H1 (cell line): ENCODE data around the gene ARL14. TPM values are rescaled to one million over a fixed set of nuclear protein-coding genes. Genes with fewer than 3 reads are reported as not detected.

Experiments
- BRCA1 ChIP-seq: IDR thresholded peaks from 2 replicates; pipeline ENCODE4 v1.6.1; 2012; ENCODE audit warnings: low read depth, low read length, improper control_type of control experiment
- CBX5 ChIP-seq: fragments of 300-800, 300-1000 bp; sonication (generic); IDR thresholded peaks from 2 replicates; pipeline ENCODE4 v1.7.1; 2016; ENCODE audit warnings: antibody characterized with exemption, low read length, low read depth
- CHD2 ChIP-seq: IDR thresholded peaks from 2 replicates; pipeline ENCODE4 v1.6.1; 2012; ENCODE audit warnings: low read length, improper control_type of control experiment
- CHD7 ChIP-seq: fragments of 300-600 bp; sonication (generic); IDR thresholded peaks from 2 replicates; pipeline ENCODE4 v1.7.1; 2012; ENCODE audit warnings: low read length, moderate library complexity, mild to moderate bottlenecking, inconsistent platforms; ENCODE audit not compliant: insufficient replicate concordance
- GTF2F1 ChIP-seq: IDR thresholded peaks from 2 replicates; pipeline ENCODE4 v1.6.1; 2012; ENCODE audit warnings: low read depth, low read length, improper control_type of control experiment, borderline replicate concordance
- HDAC2 ChIP-seq, 2 experiments: fragments of 300-600 bp in 1 of 2; sonication (generic) in 1 of 2; IDR thresholded peaks; 2 replicates each; pipeline ENCODE4 v1.6.1; 2011 to 2012; ENCODE audit warnings: low read depth in 2 of 2, low read length in 2 of 2, mild to moderate bottlenecking in 2 of 2, moderate library complexity in 2 of 2, borderline replicate concordance in 1 of 2, inconsistent platforms in 1 of 2
- PHF8 ChIP-seq: fragments of 200-600 bp; sonication (generic); conservative IDR thresholded peaks from 2 replicates; pipeline ENCODE4 v1.7.1; 2012; ENCODE audit warnings: low read depth, mild to moderate bottlenecking, inconsistent platforms, low read length, moderate library complexity
- TBP ChIP-seq: IDR thresholded peaks from 2 replicates; pipeline ENCODE4 v1.6.1; 2011; ENCODE audit warnings: low read depth, low read length, improper control_type of control experiment
- TCF12 ChIP-seq: IDR thresholded peaks from 2 replicates; pipeline ENCODE4 v1.6.1; 2011; ENCODE audit warnings: low read depth, mild to moderate bottlenecking, low read length
- ZNF274 ChIP-seq: IDR thresholded peaks from 2 replicates; pipeline ENCODE4 v1.7.0; 2012; ENCODE audit warnings: low read length, borderline replicate concordance; ENCODE audit errors: extremely low read depth
- polyA plus RNA-seq, 7 experiments: library from polyadenylated mRNA; depleted of rRNA in 3 of 7; stranded (reverse) in 5 of 7; unstranded in 2 of 7; fragments of >200 nt in 5 of 7; fragments of 200-250 nt in 2 of 7; gene quantifications; 1 replicate in 5 of 7; 2 replicates in 1 of 7; 4 replicates in 1 of 7; pipeline versions ENCODE4 v1.2.1 to v1.2.3, GENCODE V29; 2011 to 2013; ENCODE audit warnings: missing spikeins in 2 of 7, mixed read lengths in 2 of 7
- total RNA-seq: library from RNA; stranded (reverse); fragmentation: NEBNext Ultra II Directional; extraction: Animal tissue kit (Norgen Biotek cat#: 25700); gene quantifications from 2 replicates; pipeline ENCODE4 v1.2.1, GENCODE V29; 2021

Gene ARL14
- total and polyA plus RNA-seq, 2 of the 8 experiments (the other 6 are each of a cell fraction or from before 2014, with no cell fraction given) = not detected

GRCh38 chr3:160725338-160725737, 48.4 kb downstream of the ARL14 start (continued):
- TF ChIP-seq CHD7 (no peak), TCF12 (no peak), ZNF274 (no peak), GTF2F1 (no peak), CHD2 (no peak), CBX5 (no peak), PHF8 (no peak), HDAC2 (IDR thresholded peaks at IDR 0.05; ENCODE audit: borderline replicate concordance in 1 of 2, low read depth in 2 of 2, low read length in 2 of 2) (no peak), TBP (no peak), BRCA1 (no peak)
